Activated T-cell treated with anti-CD3 and anti-CD28 coated beads for 48 hours (primary cell): Measurements from ENCODE around the gene GALNT1.

ENCODE experiments used
- DNase-seq: peaks from one replicate; pipeline ENCODE4 v3.0.0-alpha.2; 2020; ENCODE audit warnings: low read depth

GALNT1 gene

DNA sequence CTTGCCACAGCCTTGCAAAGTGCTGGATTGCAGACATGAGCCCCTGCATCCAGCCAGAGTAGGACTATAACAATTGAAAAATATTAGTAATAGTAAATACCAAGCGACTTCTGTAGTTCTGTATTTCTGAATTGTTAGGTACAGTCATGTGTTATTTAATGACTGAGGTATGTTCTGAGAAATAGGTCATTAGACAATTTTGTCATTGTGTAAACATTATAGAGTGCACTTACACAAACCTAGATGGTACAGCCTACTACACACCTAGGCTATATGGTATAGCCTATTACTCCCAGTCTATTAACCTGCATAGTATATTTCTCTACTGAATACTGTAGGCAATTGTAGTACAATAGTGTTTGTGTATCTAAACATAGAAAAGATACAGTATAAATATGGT is 92.1 kb downstream of the GALNT1 start:
- no peak for DNase-seq

DNA sequence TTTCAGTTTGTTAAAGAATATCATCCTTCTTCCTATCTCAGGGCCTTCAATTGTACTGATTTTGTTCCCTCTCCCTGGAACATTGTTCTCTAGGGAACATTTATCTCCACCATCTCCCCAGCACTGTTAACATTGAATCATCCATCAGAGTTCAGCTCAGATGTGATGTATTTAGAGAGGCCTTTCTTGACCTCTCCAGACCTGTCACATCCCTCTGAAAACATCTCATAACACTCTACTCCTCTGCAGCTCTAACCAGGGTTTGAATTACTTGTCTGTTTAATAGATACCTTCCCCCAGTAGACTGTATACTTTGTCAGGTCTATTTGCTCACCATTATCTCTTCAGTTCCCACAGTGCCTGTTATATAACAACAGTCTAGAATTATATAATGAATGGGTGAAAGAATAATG is 98.6 kb downstream of the GALNT1 start:
- no peak for DNase-seq

DNA sequence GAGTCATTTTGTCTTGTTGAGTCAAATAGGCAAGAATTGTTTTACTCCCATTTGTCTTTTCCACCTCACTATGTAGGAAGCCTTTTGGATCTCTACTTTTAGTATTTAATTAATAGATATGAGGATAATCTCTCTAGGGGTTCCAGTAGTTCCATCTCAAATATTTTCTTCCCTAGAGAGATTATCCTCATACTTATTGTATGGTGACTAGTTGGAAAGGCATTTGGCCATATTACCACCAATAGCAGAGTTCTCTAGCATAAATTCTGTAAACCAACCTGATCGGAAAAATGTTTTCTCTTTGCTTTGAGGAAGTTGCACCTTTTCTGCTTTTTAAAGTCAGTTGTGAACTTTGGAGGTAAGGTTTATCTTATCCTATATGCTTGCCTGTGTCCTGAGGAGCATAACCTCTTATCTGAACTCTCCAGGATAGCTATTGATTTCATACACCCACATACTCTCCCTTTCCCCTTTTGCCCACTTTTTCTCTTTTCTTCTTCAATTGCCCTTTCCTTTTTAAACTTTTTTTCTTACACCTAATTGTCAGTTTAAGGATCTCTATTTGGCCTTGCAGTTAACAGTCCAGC is 100.8 kb downstream of the GALNT1 start:
- DNase-seq = no peak

DNA sequence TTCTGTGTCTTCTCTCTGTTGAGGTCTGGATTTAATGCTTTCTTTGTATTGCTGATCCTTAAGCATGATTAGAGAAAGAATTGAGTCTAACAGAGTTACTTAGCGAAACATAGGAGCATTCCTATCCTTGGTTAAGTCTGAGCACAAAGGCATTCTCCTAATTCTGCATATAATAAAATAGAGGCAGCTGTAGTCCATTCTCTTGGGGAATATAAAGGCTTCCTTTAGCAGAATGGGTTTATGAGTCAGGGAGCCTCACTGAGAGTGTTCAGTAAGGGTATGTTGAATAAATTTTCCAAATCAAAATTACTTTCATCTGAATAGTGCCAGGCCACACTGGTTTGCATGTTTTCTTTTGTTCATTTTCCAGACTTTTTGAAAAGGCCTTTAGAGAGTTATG is 101.5 kb downstream of the GALNT1 start:
- no peak for DNase-seq

- no peak for DNase-seq
These were observed 107.2 kb downstream of the GALNT1 start for GRCh38 chr18:35688757-35689156.

DNA sequence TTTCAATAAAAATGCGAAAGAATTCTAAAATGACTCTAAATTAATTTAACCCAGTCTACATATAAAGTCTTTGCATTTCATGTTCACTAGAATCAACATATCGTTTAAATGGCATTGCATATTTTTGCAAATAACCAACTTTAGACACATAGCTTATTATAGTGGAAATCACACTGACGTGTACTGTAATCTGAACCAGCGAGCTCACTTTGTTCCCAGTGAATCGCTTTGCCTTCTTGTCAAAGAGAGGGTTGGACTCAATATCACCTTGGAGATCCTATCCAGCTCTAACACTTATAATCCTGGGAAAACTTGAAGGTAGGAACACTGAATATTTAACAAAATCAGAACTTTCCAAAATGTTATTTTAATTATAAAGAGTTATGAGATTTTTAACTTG is 108.2 kb downstream of the GALNT1 start:
- DNase-seq = no peak

DNA sequence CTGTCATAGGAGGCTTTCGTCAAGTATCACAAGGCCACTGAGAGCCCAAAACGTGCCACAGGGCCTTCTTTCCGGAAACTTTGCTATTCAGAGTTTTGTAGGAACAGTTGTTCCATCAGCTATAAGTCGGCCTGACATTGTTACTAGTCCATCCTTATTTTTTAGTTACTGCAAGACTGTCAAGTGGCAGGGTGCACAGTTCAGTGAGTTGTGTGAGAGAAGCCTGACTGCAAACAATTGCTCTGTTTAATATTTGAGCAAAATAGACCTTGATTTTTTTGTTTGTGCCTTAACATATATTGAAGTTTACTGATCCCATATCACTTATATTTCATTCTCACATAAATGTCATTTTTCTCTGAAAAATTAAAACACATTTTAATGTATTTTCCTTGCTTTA is 110.1 kb downstream of the GALNT1 start:
- no peak for DNase-seq

DNA sequence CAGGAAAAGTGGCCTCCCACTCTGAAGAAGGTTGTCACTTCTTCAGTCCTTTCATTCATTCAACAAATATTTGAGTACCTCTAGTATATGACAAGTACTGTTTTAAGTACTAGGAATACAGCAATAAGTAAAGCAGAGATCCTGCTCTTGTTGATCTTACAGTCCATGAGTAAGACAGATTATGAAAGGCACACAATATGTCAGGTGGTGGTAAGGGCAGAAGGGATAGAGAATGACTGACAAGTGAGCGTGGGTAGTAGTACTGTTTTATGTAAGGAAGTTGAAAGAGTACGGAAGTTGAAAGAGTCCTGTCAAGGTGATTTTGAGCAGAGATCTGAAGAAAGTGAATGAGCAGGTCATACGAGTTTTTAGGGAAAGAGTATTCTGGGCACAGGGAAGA is 111.3 kb downstream of the GALNT1 start:
- no peak for DNase-seq

DNA sequence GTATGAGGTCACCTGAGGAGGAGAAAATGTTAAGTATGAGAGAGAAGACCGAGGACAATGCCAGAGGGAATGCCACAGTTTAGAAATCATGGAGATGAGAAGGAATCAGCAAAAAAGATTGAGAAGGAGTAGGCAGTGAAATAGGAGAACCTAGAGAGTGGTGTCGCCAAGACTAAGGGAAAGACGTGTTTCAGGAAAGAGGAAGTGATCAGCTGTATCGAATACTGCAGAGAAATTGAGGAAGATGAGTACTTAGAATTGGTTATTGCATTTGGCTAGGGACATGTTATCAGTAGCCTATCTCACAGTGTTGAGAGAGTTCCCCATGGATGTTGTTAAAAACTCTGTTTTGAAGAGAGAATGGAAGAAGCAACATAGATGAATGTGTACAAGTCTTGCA is 112.3 kb downstream of the GALNT1 start:
- no peak for DNase-seq

GRCh38 chr18:35694808-35695207 is 113.3 kb downstream of the GALNT1 start:
- no peak for DNase-seq

- DNase-seq = no peak
These were observed 113.8 kb downstream of the GALNT1 start for GRCh38 chr18:35695384-35695783.

GRCh38 chr18:35695803-35696202 is 114.3 kb downstream of the GALNT1 start:
- DNase-seq = no peak

DNA sequence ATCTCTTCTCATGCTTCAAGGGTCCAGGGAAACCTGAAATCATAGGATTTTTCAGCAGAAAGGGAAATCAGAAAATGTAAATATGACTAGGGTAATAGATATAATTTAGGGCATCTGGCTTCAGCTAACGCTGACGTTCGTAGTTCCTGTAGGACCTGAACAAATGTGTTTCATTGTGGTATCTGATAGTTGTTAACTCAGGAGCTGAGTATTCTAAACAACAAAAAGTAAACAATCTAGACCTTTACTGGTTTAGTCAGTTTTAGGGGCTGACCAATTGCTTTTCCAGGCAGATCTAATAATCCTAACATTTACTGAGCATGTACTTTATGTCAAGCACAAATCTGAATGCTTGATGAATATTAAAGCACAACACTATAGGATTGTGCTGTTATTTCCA is 114.8 kb downstream of the GALNT1 start:
- no peak for DNase-seq

DNA sequence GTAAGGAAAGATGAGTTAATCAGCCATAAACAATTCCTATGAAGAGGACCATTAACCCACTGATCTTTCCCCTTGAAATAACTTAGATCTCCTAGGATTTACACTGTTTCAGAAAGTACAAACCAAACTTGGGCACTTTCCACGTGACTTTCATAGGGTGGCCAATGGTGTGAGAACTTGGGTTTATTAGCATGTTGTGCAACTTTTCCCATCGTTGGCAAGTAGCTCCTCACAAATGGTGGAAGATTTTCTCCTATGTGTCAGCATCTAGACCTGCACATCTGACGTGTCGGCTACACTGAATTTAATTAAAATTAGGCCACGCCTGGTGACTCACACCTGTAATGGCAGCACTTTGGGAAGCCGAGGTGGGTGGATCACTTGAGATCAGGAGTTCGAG is 116.3 kb downstream of the GALNT1 start:
- no peak for DNase-seq

- no peak for DNase-seq
These were observed 121.6 kb downstream of the GALNT1 start for GRCh38 chr18:35703043-35703688.

DNA sequence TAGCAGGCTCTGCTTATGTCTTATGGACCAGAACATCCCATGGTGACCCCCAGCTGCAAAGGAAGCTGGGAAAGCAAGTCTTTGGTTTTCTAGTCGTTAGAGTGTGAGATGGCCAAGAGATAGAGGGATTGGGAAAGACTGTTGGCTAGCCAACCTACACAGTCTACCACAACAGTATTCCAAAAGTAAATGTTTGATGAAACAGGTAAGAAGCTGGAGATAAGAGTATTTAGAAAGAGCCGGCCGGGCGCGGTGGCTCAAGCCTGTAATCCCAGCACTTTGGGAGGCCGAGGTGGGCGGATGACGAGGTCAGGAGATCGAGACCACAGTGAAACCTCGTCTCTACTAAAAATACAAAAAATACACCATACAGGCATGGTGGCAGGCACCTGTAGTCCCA is 124.4 kb downstream of the GALNT1 start:
- no peak for DNase-seq

DNA sequence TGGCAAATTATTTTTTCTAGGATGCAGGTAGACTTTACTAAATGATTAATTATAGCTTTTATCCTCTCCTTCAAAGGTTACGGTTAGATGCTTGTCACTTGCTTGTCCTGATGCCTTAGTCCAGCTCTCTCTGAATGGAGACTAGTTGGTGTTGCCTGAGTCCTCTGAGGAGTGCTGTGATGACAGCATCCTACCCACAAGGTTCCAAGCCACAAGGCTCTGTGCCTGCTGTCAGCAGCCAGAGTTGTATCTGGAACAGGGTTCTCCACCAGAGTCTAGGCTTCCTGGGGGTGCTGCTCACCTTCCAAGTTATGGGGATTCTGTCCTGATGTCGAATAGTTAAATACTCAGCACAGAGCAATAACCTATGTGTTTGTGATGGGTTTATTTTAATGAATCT is 125.7 kb downstream of the GALNT1 start:
- no peak for DNase-seq

DNA sequence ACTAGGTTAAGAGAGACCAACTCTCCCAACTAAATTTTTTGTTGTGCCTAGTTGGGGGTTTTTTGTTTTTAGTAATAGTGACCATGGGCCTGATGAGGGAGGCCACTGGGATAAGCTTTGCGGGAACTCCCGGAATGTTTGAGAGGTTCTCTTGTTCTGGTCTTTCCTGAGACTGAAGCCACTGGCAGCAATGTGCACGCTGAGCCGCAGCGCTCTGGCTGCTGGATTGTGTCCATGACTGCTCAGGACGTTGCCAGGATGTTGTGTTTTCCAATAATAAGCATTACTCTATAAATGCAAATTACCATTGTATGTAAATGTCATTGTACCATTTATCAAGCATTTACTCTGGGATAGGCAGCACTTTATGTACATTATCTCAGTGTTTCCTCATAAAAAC is 126.1 kb downstream of the GALNT1 start:
- DNase-seq = no peak

DNA sequence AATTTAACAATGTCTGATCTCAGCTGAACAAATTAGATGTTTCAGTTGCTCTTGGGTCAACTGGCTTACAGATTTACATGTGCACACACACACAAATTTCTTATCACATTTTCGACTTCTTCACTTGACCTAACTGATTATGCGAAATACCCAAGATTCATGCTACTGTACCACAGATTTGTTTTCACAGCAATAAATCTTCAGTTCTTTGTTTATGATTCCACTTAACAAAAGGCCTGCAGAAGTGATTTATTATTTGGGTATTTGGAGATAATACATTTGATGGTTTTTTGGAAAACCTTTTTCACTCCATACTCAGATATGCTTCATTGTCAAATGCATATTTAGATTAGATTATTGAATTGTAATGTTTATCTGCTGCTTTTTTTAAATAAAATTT is 129.0 kb downstream of the GALNT1 start:
- DNase-seq = no peak

DNA sequence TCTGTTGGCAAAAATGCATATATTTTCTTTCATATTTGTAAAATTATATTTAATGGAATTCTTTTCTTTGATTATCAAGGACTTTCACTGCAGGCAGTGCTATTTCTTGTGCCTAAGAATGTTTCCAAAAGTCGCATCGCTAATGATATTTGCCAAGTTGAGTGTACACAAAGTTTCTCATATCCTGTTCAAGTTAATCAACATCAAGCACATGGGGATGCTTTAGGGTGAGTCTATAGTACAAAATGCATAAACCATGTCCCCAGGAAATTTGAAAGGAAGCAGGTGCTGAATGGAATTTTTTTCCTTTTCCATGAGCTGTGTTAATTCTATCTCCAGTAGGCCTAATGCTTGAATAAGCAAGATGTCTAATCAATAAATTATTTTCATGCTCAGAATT is 129.7 kb downstream of the GALNT1 start:
- DNase-seq = no peak

DNA sequence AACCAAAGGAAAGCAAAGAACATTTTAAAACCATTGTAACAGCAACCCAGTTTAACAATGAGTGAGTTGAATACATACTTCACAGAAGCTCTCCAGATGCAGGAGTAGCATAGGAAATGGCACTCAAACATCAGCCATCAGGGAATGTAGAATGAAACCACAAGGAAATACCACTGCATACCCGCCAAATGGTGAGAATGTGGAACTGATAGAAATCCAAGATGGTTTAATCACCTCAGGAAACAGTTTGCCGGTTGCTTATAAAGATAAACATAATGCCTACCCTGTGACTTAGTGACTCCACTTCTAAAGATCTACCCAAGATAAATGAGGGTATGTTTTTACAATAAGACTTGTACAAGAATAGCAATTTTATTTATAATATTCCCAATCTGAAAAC is 132.0 kb downstream of the GALNT1 start:
- no peak for DNase-seq

DNA sequence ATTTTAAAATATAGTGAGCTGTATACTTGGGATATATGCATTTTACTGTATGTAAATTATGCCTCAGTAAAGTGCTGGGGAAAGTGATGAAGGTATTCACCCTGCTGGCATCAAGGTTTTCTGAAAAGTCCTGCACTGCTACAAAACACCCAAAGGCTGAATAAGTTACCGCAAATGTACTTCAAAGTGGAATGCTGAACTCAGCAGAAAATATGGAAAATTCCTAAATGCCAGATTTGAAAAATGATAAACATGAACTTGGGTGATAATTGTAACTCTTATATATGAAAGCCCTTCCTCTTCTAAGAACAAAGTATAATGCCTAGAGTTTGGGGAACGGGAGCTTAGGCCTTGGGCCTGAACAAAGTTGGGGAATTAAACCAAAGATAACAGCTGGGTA is 133.0 kb downstream of the GALNT1 start:
- no peak for DNase-seq

GRCh38 chr18:35715139-35715538 is 133.6 kb downstream of the GALNT1 start:
- DNase-seq = no peak

DNA sequence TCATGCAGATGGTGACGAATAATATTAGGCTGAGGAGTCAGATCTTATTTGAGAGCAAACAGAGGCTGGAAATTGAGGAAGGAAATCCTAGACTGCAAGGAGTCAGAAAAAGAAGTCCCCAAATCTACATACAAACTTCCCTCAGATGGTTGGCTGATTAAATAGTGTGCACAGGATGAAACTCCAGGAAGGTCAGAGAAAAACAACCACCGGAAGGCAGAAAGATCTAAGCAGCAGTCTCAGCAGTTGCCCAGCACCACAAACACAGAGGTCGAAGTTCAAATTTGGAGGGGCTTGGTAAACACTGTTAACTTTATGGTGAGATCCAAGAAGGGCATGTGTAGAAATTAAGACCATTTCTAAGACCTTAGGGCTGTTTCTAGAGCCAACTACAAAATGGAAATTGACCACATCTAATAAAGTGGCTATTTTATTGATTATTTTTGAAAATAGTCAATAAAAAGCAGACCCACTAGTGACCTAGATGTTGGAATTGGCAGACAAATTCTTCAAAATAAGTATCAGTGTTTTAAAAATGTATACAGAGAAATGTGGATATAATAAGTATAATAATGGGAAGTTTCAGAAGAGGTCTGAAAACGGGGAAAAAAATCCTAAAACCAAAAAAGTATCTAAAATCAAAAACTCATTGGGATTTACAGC is 134.8 kb downstream of the GALNT1 start:
- DNase-seq = no peak
